Measurements from ENCODE around the gene STAG1. TPM values are rescaled to one million over a fixed set of nuclear protein-coding genes. Genes with fewer than 3 reads are reported as not detected.

Gene STAG1
- total RNA-seq, 2 donors from 2014 or later: 26.2 to 28.3 TPM

DNA sequence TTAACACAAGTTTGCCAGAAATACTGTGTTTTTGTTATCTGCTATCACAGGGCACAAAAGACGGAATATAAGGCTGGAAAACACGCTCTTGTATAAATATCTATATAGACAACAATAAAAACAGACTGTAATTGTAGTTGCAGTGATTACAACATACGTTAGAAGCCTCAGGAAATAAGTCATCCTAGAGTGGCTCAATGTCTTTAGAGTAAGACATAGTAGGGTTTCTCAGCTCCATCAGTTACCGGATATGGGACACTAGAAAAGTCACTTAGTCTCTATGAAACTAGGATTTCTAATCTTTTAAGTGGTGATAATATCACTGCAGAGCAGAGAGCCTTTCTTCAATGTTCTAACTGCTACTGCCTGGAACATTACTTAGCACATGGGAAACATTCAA is 208.8 kb downstream of the STAG1 start:
- Histone ChIP-seq H3K4me1 (peaks cover 11% of the 10 kb centered on the region), H3K4me3 (no peak overlapping the region), H3K9me3 (no peaks in the 10 kb centered on the region), H3K36me3 (replicated peaks in 1 of 2; ENCODE audit: insufficient read depth in 1 of 2, low read depth in 2 of 2) (no peaks in the 10 kb centered on the region), H3K27ac (no peak overlapping the region), H3K27me3 (no peaks in the 10 kb centered on the region)
- 48 to 64% methylated on average over 4 of the region's 4 CpGs for WGBS, 2 donors
- no peak for TF ChIP-seq POLR2A (IDR thresholded peaks at IDR 0.05)
- TF ChIP-seq, protein P1, sequence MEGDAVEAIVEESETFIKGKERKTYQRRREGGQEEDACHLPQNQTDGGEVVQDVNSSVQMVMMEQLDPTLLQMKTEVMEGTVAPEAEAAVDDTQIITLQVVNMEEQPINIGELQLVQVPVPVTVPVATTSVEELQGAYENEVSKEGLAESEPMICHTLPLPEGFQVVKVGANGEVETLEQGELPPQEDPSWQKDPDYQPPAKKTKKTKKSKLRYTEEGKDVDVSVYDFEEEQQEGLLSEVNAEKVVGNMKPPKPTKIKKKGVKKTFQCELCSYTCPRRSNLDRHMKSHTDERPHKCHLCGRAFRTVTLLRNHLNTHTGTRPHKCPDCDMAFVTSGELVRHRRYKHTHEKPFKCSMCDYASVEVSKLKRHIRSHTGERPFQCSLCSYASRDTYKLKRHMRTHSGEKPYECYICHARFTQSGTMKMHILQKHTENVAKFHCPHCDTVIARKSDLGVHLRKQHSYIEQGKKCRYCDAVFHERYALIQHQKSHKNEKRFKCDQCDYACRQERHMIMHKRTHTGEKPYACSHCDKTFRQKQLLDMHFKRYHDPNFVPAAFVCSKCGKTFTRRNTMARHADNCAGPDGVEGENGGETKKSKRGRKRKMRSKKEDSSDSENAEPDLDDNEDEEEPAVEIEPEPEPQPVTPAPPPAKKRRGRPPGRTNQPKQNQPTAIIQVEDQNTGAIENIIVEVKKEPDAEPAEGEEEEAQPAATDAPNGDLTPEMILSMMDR (IDR thresholded peaks at IDR 0.05): no peak
- no peak for ATAC-seq
- intact Hi-C loops (cut with DNase I): no loop called here
- no peak for DNase-seq

DNA sequence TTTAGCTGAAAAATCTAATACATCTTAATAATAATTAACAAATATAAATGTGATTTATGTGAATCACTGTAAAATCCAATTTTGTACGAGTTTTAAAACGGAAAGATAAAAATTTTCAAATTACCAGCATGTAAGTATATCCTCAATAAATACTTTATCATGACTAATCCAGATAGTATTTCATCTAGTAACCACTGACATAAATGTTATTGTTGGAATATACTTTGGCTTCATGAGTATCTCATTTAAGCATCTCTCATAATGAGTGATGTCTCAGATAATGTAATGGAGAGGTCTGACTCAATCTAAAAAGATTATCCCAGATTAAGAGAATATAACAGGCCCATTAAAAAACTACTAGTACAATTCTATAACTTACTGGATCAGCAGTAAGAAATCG is 216.3 kb downstream of the STAG1 start:
- intact Hi-C loops (cut with DNase I): no loop called here
- no peak for DNase-seq
- ATAC-seq: no peak

DNA sequence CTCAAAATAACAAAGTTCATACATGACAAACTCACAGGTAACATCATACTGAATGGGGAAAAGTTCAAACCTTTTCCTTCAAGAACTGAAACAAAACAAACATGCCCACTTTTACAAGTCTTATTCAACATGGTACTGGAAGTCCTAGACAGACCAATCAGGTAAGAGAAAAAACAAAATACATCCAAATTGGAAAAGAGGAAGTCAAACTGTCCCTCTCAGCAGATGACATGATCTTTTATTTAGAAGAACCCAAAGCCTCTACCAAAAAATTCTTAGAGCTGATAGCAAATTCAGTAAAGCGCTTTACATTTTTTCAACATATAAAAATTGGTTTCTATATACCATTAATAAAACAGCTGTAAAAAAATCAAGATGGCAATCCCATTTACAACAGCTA is 219.4 kb downstream of the STAG1 start:
- TF ChIP-seq, protein P1 (IDR thresholded peaks at IDR 0.05): no peak
- no peak for TF ChIP-seq POLR2A (IDR thresholded peaks at IDR 0.05)
- no peaks in the 10 kb centered on the region for H3K4me1 ChIP-seq
- no peak overlapping the region for H3K4me3 ChIP-seq
- no peak for ATAC-seq
- H3K9me3 ChIP-seq: no peaks in the 10 kb centered on the region
- WGBS, 2 donors: 95 to 96% methylated on average over 1 of the region's 1 CpG
- no peaks in the 10 kb centered on the region for H3K27me3 ChIP-seq
- intact Hi-C loops (cut with DNase I): no loop called here
- H3K27ac ChIP-seq: no peak overlapping the region
- no peaks in the 10 kb centered on the region for H3K36me3 ChIP-seq (replicated peaks in 1 of 2; ENCODE audit: insufficient read depth in 1 of 2, low read depth in 2 of 2)
- DNase-seq: no peak

More for the DNA sequence above, 216.3 kb downstream of the STAG1 start:
- Histone ChIP-seq H3K27me3 (no peaks in the 10 kb centered on the region), H3K36me3 (replicated peaks in 1 of 2; ENCODE audit: insufficient read depth in 1 of 2, low read depth in 2 of 2) (no peaks in the 10 kb centered on the region), H3K4me3 (no peak overlapping the region), H3K4me1 (no peaks in the 10 kb centered on the region), H3K9me3 (no peaks in the 10 kb centered on the region), H3K27ac (no peak overlapping the region)
- WGBS, 2 donors: 93 to 98% methylated on average over 3 of the region's 3 CpGs
- TF ChIP-seq POLR2A (IDR thresholded peaks at IDR 0.05): no peak
- TF ChIP-seq, protein P1 (IDR thresholded peaks at IDR 0.05): no peak

DNA sequence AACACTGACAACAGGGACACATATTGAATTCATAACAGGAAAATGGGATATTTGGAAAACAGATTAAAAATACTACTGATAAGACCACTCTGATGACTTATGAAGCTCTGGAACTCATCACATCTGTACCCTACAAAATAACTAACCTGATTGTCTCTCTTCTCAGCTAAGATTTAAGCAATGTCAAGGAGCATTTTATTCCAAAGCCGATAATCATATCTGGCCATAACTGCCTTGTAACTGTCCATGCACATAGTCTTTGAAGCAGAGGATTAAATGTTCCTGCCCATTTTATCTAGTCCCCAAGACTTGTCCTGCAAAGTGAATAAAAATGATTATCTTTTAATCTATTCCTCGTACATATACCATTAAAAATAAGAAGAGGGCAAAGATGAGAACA is 234.1 kb downstream of the STAG1 start:
- H3K4me1 ChIP-seq: peaks cover 12% of the 10 kb centered on the region
- H3K27ac ChIP-seq: no peak overlapping the region
- no peak overlapping the region for H3K4me3 ChIP-seq
- WGBS, 2 donors: 86 to 91% methylated on average over 2 of the region's 2 CpGs
- no peak for TF ChIP-seq POLR2A (IDR thresholded peaks at IDR 0.05)
- TF ChIP-seq, protein P1 (IDR thresholded peaks at IDR 0.05): no peak
- ATAC-seq: no peak
- H3K36me3 ChIP-seq (replicated peaks in 1 of 2; ENCODE audit: insufficient read depth in 1 of 2, low read depth in 2 of 2): no peaks in the 10 kb centered on the region
- no peak for DNase-seq
- intact Hi-C loops (cut with DNase I): no loop called here
- H3K9me3 ChIP-seq: no peaks in the 10 kb centered on the region
- H3K27me3 ChIP-seq: no peaks in the 10 kb centered on the region

DNA sequence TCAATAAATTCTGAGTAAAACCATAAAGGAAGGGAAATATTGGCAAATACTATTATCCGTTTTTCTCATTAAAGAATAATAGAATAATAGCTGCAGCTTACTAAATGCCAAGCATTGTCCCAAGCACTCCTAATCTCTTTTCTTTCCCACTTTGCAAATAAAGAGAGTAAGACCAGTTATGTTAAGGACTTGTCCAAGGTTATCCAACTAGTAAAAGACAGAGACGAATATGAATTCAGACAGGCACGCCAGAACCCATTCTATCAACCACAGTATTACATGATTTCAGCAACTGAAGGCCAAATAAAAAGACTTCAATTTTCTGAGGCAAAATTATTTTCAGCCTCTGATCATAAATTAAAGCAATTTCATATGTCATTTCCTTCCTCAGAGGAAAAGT is 235.5 kb downstream of the STAG1 start:
- Histone ChIP-seq H3K4me1 (peaks cover 12% of the 10 kb centered on the region), H3K36me3 (replicated peaks in 1 of 2; ENCODE audit: insufficient read depth in 1 of 2, low read depth in 2 of 2) (no peaks in the 10 kb centered on the region), H3K9me3 (no peaks in the 10 kb centered on the region), H3K4me3 (no peak overlapping the region), H3K27me3 (no peaks in the 10 kb centered on the region), H3K27ac (no peak overlapping the region)
- TF ChIP-seq POLR2A (IDR thresholded peaks at IDR 0.05): no peak
- TF ChIP-seq, protein P1 (IDR thresholded peaks at IDR 0.05): no peak
- WGBS, 2 donors: 26 to 31% methylated on average over 3 of the region's 3 CpGs
- intact Hi-C loops (cut with DNase I): no loop called here
- no peak for ATAC-seq
- no peak for DNase-seq

Data from body of pancreas (tissue), 4 donors.